ENCODE data around the gene MVD.
"Not testable (repeated sequence)": the region's sequence is repeated elsewhere in the genome, so short reads cannot be mapped to it uniquely, and the experiment has no call there.

The MVD gene

GRCh38 chr16:88614818-88615580, 47.9 kb downstream of the MVD start:
- DNase-seq (ENCODE audit: low read depth): no peak
- no peak overlapping the region for H3K4me3 ChIP-seq (ENCODE audit: control insufficient read depth, low read depth, low read length)
- no peak for TF ChIP-seq CTCF (conservative IDR thresholded peaks at IDR 0.05; ENCODE audit: control insufficient read depth, insufficient read depth, low read depth, low read length)

- no peak for DNase-seq (ENCODE audit: low read depth)
Measured at GRCh38 chr16:88613911-88614817, 48.7 kb downstream of the MVD start.

GRCh38 chr16:88613293-88613692, 49.6 kb downstream of the MVD start:
- no peak overlapping the region for H3K4me3 ChIP-seq (ENCODE audit: control insufficient read depth, low read depth, low read length)
- no peak for TF ChIP-seq CTCF (conservative IDR thresholded peaks at IDR 0.05; ENCODE audit: control insufficient read depth, insufficient read depth, low read depth, low read length)
- DNase-seq (ENCODE audit: low read depth): no peak

More at GRCh38 chr16:88613911-88614817, 48.7 kb downstream of the MVD start:
- no peak overlapping the region for H3K4me3 ChIP-seq (ENCODE audit: control insufficient read depth, low read depth, low read length)
- no peak for TF ChIP-seq CTCF (conservative IDR thresholded peaks at IDR 0.05; ENCODE audit: control insufficient read depth, insufficient read depth, low read depth, low read length)

GRCh38 chr16:88610909-88611812, 51.7 kb downstream of the MVD start:
- DNase-seq (ENCODE audit: low read depth): no peak
- TF ChIP-seq CTCF (conservative IDR thresholded peaks at IDR 0.05; ENCODE audit: control insufficient read depth, insufficient read depth, low read depth, low read length): no peak
- H3K4me3 ChIP-seq (ENCODE audit: control insufficient read depth, low read depth, low read length): no peak overlapping the region

GRCh38 chr16:88610080-88610479, 52.8 kb downstream of the MVD start:
- H3K4me3 ChIP-seq (ENCODE audit: control insufficient read depth, low read depth, low read length): no peak overlapping the region
- TF ChIP-seq CTCF (conservative IDR thresholded peaks at IDR 0.05; ENCODE audit: control insufficient read depth, insufficient read depth, low read depth, low read length): peak; percentile 7
- DNase-seq (ENCODE audit: low read depth): no peak

- H3K4me3 ChIP-seq (ENCODE audit: control insufficient read depth, low read depth, low read length); DNase-seq (ENCODE audit: low read depth): not testable (repeated sequence)
Measured at GRCh38 chr16:88609426-88609825, 53.5 kb downstream of the MVD start.

Measured in fibroblast of mammary gland (primary cell).